HG02884 (cell line): ENCODE measurements around the gene EPG5.
"Not testable (repeated sequence)": the region's sequence is repeated elsewhere in the genome, so short reads cannot be mapped to it uniquely, and the experiment has no call there.

Experiments
- ATAC-seq: cut with Tn5 transposase; IDR thresholded peaks from one replicate; pipeline ENCODE4 v1.9.1; 2021; ENCODE audit warnings: mild to moderate bottlenecking, moderate library complexity; ENCODE audit not compliant: unreplicated experiment

The EPG5 gene

GRCh38 chr18:45874491-45875184, 92.5 kb downstream of the EPG5 start:
- ATAC-seq, result peak; percentile 94

- no peak for ATAC-seq
Observed at GRCh38 chr18:45871431-45872084, 95.6 kb downstream of the EPG5 start.

GRCh38 chr18:45870419-45870818, 96.7 kb downstream of the EPG5 start:
- no peak for ATAC-seq

- ATAC-seq, result no peak
Observed at GRCh38 chr18:45865466-45865865, 101.7 kb downstream of the EPG5 start.

GRCh38 chr18:45864081-45864480, 103.0 kb downstream of the EPG5 start:
- ATAC-seq, result no peak

- no peak for ATAC-seq
Observed at GRCh38 chr18:45863469-45863868, 103.7 kb downstream of the EPG5 start.

- no peak for ATAC-seq
Observed at GRCh38 chr18:45861926-45862325, 105.2 kb downstream of the EPG5 start.

- no peak for ATAC-seq
Observed at GRCh38 chr18:45860971-45861370, 106.2 kb downstream of the EPG5 start.

GRCh38 chr18:45860492-45860891, 106.6 kb downstream of the EPG5 start:
- no peak for ATAC-seq

GRCh38 chr18:45859334-45859733, 107.8 kb downstream of the EPG5 start:
- ATAC-seq, result no peak

GRCh38 chr18:45856531-45856930, 110.6 kb downstream of the EPG5 start:
- no peak for ATAC-seq

- ATAC-seq, result no peak
Observed at GRCh38 chr18:45854036-45854586, 113.0 kb downstream of the EPG5 start.

GRCh38 chr18:45852631-45853030, 114.5 kb downstream of the EPG5 start:
- no peak for ATAC-seq

- ATAC-seq, result no peak
Observed at GRCh38 chr18:45851161-45851925, 115.8 kb downstream of the EPG5 start.

GRCh38 chr18:45850021-45850420, 117.1 kb downstream of the EPG5 start:
- ATAC-seq, result no peak

GRCh38 chr18:45849529-45849928, 117.6 kb downstream of the EPG5 start:
- ATAC-seq, result no peak

GRCh38 chr18:45848643-45849042, 118.5 kb downstream of the EPG5 start:
- ATAC-seq, result not testable (repeated sequence)

GRCh38 chr18:45847119-45847518, 120.0 kb downstream of the EPG5 start:
- ATAC-seq, result no peak

- ATAC-seq, result no peak
Observed at GRCh38 chr18:45845410-45845809, 121.7 kb downstream of the EPG5 start.

- no peak for ATAC-seq
Observed at GRCh38 chr18:45844938-45845337, 122.2 kb downstream of the EPG5 start.

GRCh38 chr18:45843019-45843418, 124.1 kb downstream of the EPG5 start:
- ATAC-seq, result no peak
